ENCODE data around the gene CDKN1B. TPM values are rescaled to one million over a fixed set of nuclear protein-coding genes. Genes with fewer than 3 reads are reported as not detected.

The CDKN1B gene
- total RNA-seq, 2 donors from 2014 or later, result 61.9 to 63.5 TPM

- H3K4me1 ChIP-seq (ENCODE audit: control insufficient read depth in 1 of 2, low read depth in 2 of 2), result peaks cover 36 to 47% of the 10 kb centered on the region in 2 donors
- no peak for ATAC-seq (ENCODE audit: insufficient number of reproducible peaks, low FRiP score, low read depth)
- TF ChIP-seq CTCF (IDR thresholded peaks at IDR 0.05), result no peak
Observed at GRCh38 chr12:12724421-12725085, 7.4 kb downstream of the CDKN1B start.

DNA sequence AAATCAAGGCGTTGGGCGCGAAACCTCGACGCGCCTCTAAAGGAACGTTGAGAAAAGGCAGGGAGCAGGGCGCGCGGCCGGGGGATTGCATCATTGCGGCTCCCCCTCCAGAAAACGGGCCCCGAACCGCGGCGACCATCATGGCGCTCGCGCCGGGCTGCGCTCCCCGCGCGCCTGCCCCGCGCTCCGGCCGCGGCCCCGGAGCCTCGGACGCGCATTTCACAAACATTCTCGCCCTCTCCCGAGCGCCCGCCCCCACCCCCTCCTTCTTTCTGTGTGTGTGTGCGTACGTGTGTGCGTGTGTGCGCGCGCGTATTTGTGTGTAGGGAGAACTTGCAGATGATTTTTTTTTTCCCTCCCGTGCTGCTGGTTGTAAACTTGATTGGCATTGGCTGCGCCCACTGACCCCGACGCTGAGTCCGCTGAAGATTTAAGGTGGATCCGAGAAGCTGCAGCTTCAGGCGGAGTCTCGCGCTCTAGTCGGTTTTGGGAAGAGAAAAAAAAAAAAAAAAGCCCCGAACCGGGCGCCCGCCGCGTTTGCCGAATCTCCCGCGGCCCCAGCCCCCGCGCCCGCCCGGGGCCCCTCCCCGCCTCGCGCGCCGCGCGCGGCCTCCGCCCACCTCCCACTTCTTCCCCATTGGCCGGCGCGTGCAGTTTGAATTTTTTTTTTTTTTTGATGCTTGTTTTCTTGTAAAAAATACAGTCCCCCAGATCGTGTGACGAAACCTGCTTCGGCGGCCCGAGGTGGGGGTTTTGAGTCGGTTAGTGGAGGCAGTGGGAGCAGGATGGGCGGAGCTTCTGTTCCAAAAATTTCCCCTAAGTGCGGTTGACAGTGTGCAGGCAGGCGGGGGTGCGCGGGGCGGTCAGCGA is 8.2 kb downstream of the CDKN1B start:
- Histone ChIP-seq H3K4me3 (peak overlapping the region; percentile 89), H3K4me1 (ENCODE audit: control insufficient read depth in 1 of 2, low read depth in 2 of 2) (peaks cover 29 to 39% of the 10 kb centered on the region in 2 donors), H3K9me3 (no peaks in the 10 kb centered on the region), H3K36me3 (no peaks in the 10 kb centered on the region), H3K27me3 (replicated peaks; ENCODE audit: insufficient read depth) (no peaks in the 10 kb centered on the region), H3K27ac (peak overlapping the region; percentile 93 to 99)
- peak; percentile 89 for DNase-seq (ENCODE audit: low spot score)
- peak; percentile 92 for ATAC-seq (ENCODE audit: insufficient number of reproducible peaks, low FRiP score, low read depth)
- peak; percentile 11 for TF ChIP-seq CTCF (IDR thresholded peaks at IDR 0.05)

More at GRCh38 chr12:12724421-12725085, 7.4 kb downstream of the CDKN1B start:
- Histone ChIP-seq H3K4me3 (peak overlapping the region; percentile 89), H3K27ac (peak overlapping the region; percentile 93 to 99), H3K9me3 (no peaks in the 10 kb centered on the region), H3K27me3 (replicated peaks; ENCODE audit: insufficient read depth) (no peaks in the 10 kb centered on the region), H3K36me3 (peaks cover under 1% of the 10 kb centered on the region)
- no peak for DNase-seq (ENCODE audit: low spot score)

DNA sequence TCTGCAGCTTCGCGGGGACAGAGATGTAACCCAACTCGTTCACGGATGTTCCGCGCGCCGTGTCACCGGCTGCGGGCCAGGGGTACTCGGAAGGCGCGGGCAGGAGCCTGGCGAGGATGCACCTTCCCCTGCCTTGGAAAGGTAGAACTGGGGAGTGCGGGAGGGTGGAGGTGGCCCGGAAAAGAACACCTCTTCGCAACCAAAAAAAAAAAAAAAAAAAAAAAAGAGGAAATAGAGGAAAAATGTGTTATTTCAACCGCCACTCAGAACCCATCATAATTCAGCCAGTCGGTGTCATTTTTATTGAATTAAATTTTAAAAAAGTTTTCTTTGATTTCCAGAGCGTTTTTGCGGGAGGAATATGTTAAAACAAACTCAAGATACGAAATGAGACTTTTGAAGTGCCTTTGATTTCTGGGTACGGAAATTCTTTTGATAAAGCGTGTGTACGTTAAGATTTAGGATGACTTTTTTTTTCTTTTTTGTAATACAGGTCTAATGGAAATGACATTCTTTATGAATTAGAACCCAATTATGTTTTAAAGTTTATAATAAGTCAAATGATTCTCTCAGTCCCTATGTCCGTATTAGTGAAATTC is 8.9 kb downstream of the CDKN1B start:
- ATAC-seq (ENCODE audit: insufficient number of reproducible peaks, low FRiP score, low read depth) (no peak), DNase-seq (ENCODE audit: low spot score) (no peak)
- H3K27ac ChIP-seq, result peak overlapping the region; percentile 93 to 99
- no peaks in the 10 kb centered on the region for H3K36me3 ChIP-seq
- H3K4me1 ChIP-seq (ENCODE audit: control insufficient read depth in 1 of 2, low read depth in 2 of 2), result peaks cover 21 to 32% of the 10 kb centered on the region in 2 donors
- no peaks in the 10 kb centered on the region for H3K27me3 ChIP-seq (replicated peaks; ENCODE audit: insufficient read depth)
- H3K9me3 ChIP-seq, result no peaks in the 10 kb centered on the region
- peak overlapping the region; percentile 89 for H3K4me3 ChIP-seq
- no peak for TF ChIP-seq CTCF (IDR thresholded peaks at IDR 0.05)

- Histone ChIP-seq H3K27me3 (replicated peaks; ENCODE audit: insufficient read depth) (no peaks in the 10 kb centered on the region), H3K4me1 (ENCODE audit: control insufficient read depth in 1 of 2, low read depth in 2 of 2) (peaks cover 16 to 26% of the 10 kb centered on the region in 2 donors), H3K4me3 (peak overlapping the region; percentile 89), H3K27ac (peak overlapping the region; percentile 93 to 99), H3K36me3 (no peaks in the 10 kb centered on the region), H3K9me3 (no peaks in the 10 kb centered on the region)
- DNase-seq (ENCODE audit: low spot score), result no peak
- TF ChIP-seq CTCF (IDR thresholded peaks at IDR 0.05), result no peak
- no peak for ATAC-seq (ENCODE audit: insufficient number of reproducible peaks, low FRiP score, low read depth)
Observed at GRCh38 chr12:12726555-12727093, 9.5 kb downstream of the CDKN1B start.

- ATAC-seq (ENCODE audit: insufficient number of reproducible peaks, low FRiP score, low read depth), result no peak
- Histone ChIP-seq H3K4me1 (ENCODE audit: control insufficient read depth in 1 of 2, low read depth in 2 of 2) (peaks cover 3 to 24% of the 10 kb centered on the region in 2 donors), H3K36me3 (no peaks in the 10 kb centered on the region), H3K4me3 (no peak overlapping the region), H3K27me3 (replicated peaks; ENCODE audit: insufficient read depth) (no peaks in the 10 kb centered on the region), H3K27ac (no peak overlapping the region), H3K9me3 (no peaks in the 10 kb centered on the region)
- no peak for DNase-seq (ENCODE audit: low spot score)
- no peak for TF ChIP-seq CTCF (IDR thresholded peaks at IDR 0.05)
Observed at GRCh38 chr12:12731178-12731577, 14.0 kb downstream of the CDKN1B start.

Measured in thoracic aorta (tissue), 2 donors.